T-helper 1 cell treated with Interleukin-12 subunit alpha and Interleukin-12 subunit beta and Interleukin-4 antibody, amounts not matched to agents 30 μg/mL and 1 μg/mL, for 36 hours (primary cell): ENCODE results near the gene EML3.
"Not testable (repeated sequence)": the region's sequence is repeated elsewhere in the genome, so short reads cannot be mapped to it uniquely, and the experiment has no call there.

Source experiments
- H3K27ac Mint-ChIP-seq: one replicate; pipeline ENCODE4 v1.8.0; 2021; ENCODE audit warnings: mild to moderate bottlenecking, mixed read lengths
- H3K27me3 Mint-ChIP-seq: one replicate; pipeline ENCODE4 v1.8.0; 2021; ENCODE audit warnings: low read depth, mixed read lengths
- H3K36me3 Mint-ChIP-seq: one replicate; pipeline ENCODE4 v1.8.0; 2021; ENCODE audit warnings: low read depth, mixed read lengths
- H3K4me1 Mint-ChIP-seq: one replicate; pipeline ENCODE4 v1.8.0; 2021; ENCODE audit warnings: low read depth, mixed read lengths
- H3K4me3 Mint-ChIP-seq: one replicate; pipeline ENCODE4 v1.8.0; 2021; ENCODE audit warnings: mild to moderate bottlenecking, moderate library complexity, mixed read lengths
- H3K9me3 Mint-ChIP-seq: one replicate; pipeline ENCODE4 v1.8.0; 2021; ENCODE audit warnings: mixed read lengths

Gene EML3

DNA sequence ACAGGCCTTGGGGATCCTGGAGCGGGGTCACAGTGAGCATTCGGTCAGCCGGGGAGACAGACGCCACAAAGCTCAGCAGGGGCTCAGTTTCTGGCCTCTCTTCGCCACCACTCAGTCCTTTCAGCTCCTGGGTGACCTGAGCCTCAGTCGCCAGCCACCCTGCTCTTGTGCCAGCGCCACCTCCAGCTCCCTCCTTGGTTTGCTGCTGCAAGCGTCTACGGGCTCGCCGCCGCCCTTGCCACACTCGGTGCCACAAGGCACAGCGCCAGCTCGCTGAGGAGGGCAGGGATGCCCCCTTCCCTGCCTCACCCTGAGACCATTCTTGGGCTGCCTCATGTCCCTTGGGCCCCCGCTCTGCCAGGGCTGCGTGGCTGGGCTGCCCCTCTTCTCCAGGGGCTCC lies 37.4 kb downstream of the EML3 start:
- no peaks in the 10 kb centered on the region for H3K27me3 Mint-ChIP-seq
- peak overlapping the region; percentile 92 for H3K27ac Mint-ChIP-seq
- peaks cover 39% of the 10 kb centered on the region for H3K4me1 Mint-ChIP-seq
- H3K36me3 Mint-ChIP-seq: peaks cover 40% of the 10 kb centered on the region
- no peaks in the 10 kb centered on the region for H3K9me3 Mint-ChIP-seq
- peak overlapping the region; percentile 100 for H3K4me3 Mint-ChIP-seq

DNA sequence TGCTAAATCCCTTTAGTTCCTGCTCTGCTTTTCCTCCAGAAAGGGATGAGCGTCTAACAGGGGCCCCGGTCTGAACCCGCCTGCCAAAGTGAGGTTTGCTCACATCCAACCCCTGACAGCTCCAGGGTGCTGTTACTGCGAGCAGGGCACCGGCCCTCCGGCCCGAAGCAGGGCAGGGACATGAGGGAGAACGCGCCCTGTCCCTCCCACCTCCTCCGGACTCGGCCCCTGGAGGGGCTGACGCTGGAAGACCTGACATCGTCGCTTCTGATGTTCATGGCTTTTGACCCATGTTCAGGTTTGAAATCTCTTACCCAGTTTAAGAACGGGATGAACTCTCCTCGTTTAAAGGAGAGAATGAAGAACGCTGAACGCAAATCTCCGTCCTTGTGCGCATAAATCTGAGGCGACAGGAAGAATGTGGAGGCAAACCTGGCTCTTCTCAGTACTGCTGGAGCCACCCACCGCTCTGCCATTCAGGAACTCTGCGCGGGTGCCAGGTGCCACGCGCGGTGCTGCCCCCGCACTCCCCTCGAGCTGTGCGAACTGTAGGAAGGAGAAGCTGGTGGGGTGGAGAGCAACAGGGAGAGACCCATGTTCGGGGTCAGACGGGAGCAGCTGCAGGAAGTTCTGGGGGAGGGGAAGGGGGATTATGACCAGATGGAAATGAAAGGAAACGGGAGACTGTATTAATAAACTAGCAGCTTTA lies 38.1 kb downstream of the EML3 start:
- peak overlapping the region; percentile 100 for H3K4me3 Mint-ChIP-seq
- H3K9me3 Mint-ChIP-seq: no peaks in the 10 kb centered on the region
- peak overlapping the region; percentile 92 for H3K27ac Mint-ChIP-seq
- no peaks in the 10 kb centered on the region for H3K27me3 Mint-ChIP-seq
- H3K36me3 Mint-ChIP-seq: peaks cover 45% of the 10 kb centered on the region
- H3K4me1 Mint-ChIP-seq: peaks cover 43% of the 10 kb centered on the region

DNA sequence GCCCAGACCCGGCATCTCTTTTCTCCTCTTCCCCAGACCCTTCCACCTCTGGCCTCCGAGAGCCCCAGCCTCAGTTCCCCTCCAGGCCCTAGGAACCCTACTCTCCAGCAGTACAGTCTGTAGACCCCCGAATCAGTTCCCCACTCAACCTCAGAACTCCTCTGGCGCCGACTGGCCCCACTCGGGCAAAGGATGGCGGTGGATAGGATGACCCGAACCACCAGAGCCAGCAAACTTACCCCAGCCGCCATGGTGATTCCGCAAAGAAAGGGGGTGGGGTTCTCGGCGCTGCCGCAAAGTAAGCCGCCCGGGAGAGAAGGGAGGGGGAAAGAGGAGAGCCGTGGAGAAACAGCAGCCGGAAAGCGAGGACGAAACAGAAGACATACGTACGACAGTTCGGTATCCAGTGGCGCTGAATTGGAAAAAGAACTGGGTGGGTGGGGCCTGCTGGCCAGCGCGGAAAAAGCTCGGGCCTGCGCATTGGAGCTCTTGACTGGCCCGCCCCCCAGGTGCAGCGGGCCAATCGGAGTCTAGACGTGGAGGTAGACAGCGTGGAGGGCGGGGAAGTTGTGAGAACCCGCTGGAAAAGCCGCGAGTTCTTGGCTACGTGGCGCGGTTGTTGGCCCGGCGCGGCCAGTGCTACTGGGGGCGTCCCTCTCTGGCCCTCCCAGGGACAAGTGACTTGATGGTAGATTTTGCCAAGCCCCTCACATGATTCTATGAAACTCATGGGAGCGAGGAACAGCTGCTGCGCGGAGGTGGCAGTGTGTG lies 38.8 kb downstream of the EML3 start, which contains the start of gene EEF1G:
EEF1G (minus strand) TSS at position 300 of the 771 bp plus-strand sequence; CDS start at position 251, 49 bp downstream.
- Mint-ChIP-seq H3K4me3 (peak within 1 kb of the TSS; percentile 100), H3K9me3 (no peaks in the 10 kb centered on the region), H3K27ac (peak within 1 kb of the TSS; percentile 92), H3K36me3 (peaks cover 48% of the 10 kb centered on the region), H3K4me1 (peaks cover 44% of the 10 kb centered on the region), H3K27me3 (no peaks in the 10 kb centered on the region)

DNA sequence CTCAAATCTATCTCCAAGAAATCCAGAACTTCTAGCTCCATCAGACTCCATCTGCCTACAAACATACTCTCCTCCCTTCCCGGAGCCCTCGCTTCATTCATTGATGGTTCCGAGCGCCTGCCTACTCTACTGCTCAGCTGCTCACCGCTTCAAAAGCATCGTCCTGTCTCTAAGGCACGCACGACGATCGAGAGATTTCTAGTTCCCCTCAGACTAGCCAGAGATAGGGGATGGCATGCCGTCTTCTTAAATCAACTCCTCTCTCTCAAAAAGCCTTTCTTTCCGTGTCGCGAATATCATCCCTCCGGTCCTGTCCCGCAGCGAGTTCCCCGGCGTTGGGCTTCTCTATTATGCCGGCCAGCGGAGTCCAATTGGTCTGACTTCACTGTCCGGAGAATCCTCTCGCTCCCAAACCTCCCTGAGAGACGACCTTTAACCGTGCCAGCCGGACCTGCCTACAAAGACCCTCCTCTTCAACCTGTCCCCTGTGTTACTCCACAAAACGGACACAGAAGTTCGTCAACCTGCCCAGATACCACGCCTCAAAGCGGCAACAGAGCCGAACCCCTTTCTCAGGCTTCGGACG lies 39.5 kb downstream of the EML3 start:
- peaks cover 50% of the 10 kb centered on the region for H3K36me3 Mint-ChIP-seq
- no peaks in the 10 kb centered on the region for H3K27me3 Mint-ChIP-seq
- peaks cover 44% of the 10 kb centered on the region for H3K4me1 Mint-ChIP-seq
- H3K9me3 Mint-ChIP-seq: no peaks in the 10 kb centered on the region
- H3K4me3 Mint-ChIP-seq: peak overlapping the region; percentile 100
- peak overlapping the region; percentile 92 for H3K27ac Mint-ChIP-seq

DNA sequence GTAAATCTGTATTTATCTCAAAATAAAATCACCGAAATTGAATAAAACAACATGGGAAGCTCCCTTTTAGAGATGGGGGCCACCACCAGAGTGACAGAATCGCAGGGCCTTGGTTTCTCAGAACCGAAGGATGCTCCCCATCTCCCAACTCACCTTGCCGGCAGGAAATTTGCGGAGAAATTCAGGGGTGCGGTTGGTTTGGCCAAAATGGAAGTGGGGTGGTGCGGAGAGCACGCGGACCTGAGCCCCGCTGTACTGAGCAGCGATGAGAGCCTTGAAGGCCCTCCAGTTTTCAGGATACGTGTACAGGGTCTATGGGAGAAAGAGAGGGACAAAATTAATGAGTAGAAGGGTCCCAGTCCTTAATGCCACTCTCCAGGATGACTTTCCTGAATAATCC lies 40.1 kb downstream of the EML3 start:
- Mint-ChIP-seq H3K9me3 (no peaks in the 10 kb centered on the region), H3K27me3 (no peaks in the 10 kb centered on the region), H3K4me3 (peak overlapping the region; percentile 100), H3K27ac (peak overlapping the region; percentile 92), H3K4me1 (peaks cover 44% of the 10 kb centered on the region), H3K36me3 (peaks cover 50% of the 10 kb centered on the region)

DNA sequence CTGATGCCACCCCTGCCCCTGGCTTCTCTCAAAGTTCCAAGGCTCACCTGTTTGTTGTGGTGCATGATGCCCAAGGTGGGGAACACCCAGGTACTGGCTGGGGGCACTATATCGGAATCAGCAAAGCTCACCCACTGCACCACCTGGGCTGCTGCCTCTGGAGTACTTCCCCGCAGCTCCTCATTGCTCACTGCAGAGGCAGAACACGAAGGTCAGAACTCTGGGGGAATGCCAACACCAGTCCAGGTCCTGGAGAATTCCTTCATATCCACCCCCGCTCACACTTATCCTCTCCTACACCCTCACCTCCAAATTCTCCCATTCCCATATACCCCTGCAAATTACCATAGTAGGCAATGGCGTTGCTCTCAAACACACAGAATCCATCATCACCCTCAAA lies 41.1 kb downstream of the EML3 start:
- H3K4me1 Mint-ChIP-seq: peaks cover 51% of the 10 kb centered on the region
- peaks cover 53% of the 10 kb centered on the region for H3K36me3 Mint-ChIP-seq
- H3K27me3 Mint-ChIP-seq, H3K9me3 Mint-ChIP-seq: not testable (repeated sequence)
- peak overlapping the region; percentile 100 for H3K4me3 Mint-ChIP-seq
- H3K27ac Mint-ChIP-seq: peak overlapping the region; percentile 27

DNA sequence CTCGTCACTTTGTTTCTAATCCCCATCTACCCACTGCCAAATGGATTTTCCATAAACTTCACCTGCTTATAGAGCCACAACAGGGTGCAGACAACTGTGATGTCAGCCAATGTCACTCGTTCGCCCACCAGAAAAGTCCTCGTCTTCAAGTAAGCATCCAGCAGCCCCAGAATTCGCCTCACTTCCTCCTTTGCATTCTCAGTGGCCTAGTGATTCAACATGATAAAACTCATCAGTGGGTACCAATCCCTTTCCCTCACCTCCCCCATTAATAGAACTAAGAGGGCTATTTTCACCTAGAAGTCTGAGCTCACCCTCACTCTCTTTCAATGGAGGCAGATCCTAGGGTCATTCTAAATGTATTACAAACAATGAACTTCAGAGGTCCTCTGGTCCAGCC lies 41.7 kb downstream of the EML3 start:
- H3K27ac Mint-ChIP-seq: peak overlapping the region; percentile 32
- H3K4me1 Mint-ChIP-seq: peaks cover 52% of the 10 kb centered on the region
- peaks cover 54% of the 10 kb centered on the region for H3K36me3 Mint-ChIP-seq
- H3K9me3 Mint-ChIP-seq, H3K27me3 Mint-ChIP-seq: not testable (repeated sequence)
- peak overlapping the region; percentile 52 for H3K4me3 Mint-ChIP-seq

DNA sequence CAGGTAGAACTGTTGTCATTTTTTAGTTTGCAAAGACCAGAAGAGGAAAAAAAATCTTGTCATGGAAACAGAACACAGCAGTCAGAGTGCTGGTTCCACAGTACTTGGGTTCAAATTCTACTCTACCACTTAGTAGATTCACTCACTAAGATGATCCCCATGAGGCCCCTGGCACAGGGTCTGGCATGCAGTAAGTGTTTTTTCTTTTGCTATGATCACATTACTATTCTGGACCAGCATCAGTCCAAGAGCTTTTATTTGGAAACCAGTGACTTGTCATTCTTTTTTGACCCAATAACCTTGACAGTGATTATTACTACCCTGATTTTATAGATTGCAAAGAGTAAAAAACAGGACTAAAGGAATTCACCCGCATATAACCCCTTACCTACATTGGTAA lies 43.0 kb downstream of the EML3 start:
- no peak overlapping the region for H3K27ac Mint-ChIP-seq
- H3K4me3 Mint-ChIP-seq: no peak overlapping the region
- H3K36me3 Mint-ChIP-seq: peaks cover 60% of the 10 kb centered on the region
- H3K9me3 Mint-ChIP-seq: no peaks in the 10 kb centered on the region
- H3K4me1 Mint-ChIP-seq: peaks cover 46% of the 10 kb centered on the region
- no peaks in the 10 kb centered on the region for H3K27me3 Mint-ChIP-seq

DNA sequence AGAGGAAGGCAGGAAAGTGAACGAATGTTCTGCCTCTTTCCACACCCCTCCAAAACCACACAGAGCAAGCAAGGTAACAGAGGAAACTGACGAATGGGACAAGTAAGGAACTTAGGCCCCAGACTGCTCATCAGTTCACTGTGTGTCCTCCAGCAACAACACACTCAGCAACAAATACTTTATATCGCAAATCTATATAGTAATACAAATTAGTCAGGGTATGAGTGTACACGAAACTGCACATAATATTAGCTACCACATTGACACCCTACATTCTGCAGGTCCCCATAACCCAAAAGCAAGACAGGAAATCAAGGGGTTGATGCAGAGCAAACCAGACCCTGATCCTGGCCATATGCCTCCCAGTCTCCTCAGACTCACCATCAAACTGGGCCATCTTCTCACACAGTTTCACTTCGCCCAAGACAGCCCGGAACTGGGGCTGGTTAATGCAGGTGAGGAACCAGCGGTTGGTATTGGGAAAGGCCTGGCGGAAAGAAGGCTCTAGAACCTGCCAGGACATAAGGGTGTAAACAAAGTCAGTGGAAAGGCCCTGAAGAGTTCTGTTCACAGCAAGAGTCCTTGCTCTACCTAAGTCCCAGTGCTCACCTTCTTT lies 45.4 kb downstream of the EML3 start:
- H3K27me3 Mint-ChIP-seq: no peaks in the 10 kb centered on the region
- peaks cover 39% of the 10 kb centered on the region for H3K4me1 Mint-ChIP-seq
- H3K4me3 Mint-ChIP-seq: no peak overlapping the region
- peak overlapping the region; percentile 19 for H3K27ac Mint-ChIP-seq
- H3K9me3 Mint-ChIP-seq: no peaks in the 10 kb centered on the region
- H3K36me3 Mint-ChIP-seq: peaks cover 58% of the 10 kb centered on the region

DNA sequence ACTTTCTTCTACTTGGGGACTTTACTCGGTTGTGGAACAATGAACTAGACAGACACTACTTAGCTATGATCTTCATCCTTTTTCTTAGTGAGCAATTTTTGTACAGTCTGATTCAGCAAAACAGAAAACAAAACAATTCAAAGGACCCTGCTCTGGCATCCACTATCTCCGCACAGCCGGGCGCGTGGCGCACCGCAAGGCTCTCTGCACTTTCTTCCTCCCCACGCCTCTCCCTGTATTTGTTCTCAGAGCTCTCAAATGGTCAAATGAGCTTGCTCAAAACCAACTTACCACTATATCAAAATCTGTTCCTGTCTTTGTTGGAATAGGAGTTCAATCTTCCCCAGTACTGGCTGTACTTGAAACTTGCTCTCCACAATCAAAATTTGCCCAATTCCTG lies 46.3 kb downstream of the EML3 start:
- H3K9me3 Mint-ChIP-seq: no peaks in the 10 kb centered on the region
- peaks cover 36% of the 10 kb centered on the region for H3K4me1 Mint-ChIP-seq
- no peak overlapping the region for H3K4me3 Mint-ChIP-seq
- no peak overlapping the region for H3K27ac Mint-ChIP-seq
- peaks cover 55% of the 10 kb centered on the region for H3K36me3 Mint-ChIP-seq
- no peaks in the 10 kb centered on the region for H3K27me3 Mint-ChIP-seq

DNA sequence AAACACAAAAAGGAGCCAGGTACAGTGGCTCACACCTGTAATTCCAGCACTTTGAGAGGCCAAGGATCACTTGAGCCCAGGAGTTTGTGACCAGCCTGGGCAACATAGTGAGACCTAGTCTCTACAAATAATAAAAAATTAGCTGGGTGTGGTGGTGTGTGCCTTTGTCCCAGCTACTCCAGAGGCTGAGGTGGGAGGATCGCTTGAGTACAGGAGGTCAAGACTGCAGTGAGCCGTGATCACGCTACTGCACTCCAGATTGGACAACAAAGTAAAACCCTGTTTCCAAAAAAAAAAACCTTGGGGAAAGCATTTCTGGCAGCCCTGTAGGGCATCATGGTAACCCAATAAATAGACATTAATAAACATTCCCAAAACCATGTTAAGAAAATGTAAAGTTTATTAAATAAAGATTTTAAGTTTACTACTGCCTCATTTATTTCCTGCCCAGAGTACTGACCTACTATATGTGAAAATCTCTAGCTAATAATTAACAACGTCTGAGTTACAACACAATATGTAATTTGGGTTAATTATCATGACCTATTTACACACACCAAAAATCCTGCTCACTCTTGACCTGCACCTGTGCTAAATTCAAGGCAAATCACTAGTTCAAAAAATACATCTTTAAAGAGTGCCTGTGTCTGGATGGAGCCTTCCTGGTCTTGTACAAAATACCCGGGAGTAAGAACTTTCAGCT lies 47.3 kb downstream of the EML3 start:
- Mint-ChIP-seq H3K27me3 (no peaks in the 10 kb centered on the region), H3K4me1 (peaks cover 40% of the 10 kb centered on the region), H3K27ac (peak overlapping the region; percentile 14), H3K4me3 (no peak overlapping the region), H3K9me3 (no peaks in the 10 kb centered on the region), H3K36me3 (peaks cover 55% of the 10 kb centered on the region)

DNA sequence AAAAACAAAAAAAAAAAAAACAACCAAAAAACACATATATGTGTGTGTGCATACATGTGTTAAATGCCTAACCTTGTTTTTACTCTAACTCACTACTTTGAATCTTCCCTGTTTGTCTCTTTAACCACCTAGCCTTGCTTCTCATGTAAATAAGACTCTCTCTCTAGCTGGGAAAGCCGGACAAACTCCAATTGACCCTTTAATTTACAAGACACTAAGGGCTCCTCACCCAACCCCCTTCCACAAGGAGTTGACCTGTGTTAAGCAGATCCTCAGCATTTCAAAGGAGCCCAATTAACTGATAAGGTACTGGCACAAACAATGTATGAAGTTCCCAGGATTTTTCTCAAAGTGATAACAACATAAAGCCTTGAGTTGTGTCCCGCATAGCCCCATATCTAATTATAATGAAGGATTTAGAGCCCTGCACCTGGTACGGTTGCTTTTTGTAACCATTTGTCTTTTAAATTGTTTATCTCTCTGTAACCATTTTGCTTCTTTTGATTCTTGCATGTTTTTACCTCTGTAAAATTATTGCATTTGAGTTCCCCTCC lies 50.8 kb downstream of the EML3 start:
- H3K36me3 Mint-ChIP-seq: peaks cover 55% of the 10 kb centered on the region
- not testable (repeated sequence) for H3K9me3 Mint-ChIP-seq, H3K4me3 Mint-ChIP-seq, H3K27me3 Mint-ChIP-seq
- peak overlapping the region; percentile 67 for H3K27ac Mint-ChIP-seq
- peaks cover 48% of the 10 kb centered on the region for H3K4me1 Mint-ChIP-seq

DNA sequence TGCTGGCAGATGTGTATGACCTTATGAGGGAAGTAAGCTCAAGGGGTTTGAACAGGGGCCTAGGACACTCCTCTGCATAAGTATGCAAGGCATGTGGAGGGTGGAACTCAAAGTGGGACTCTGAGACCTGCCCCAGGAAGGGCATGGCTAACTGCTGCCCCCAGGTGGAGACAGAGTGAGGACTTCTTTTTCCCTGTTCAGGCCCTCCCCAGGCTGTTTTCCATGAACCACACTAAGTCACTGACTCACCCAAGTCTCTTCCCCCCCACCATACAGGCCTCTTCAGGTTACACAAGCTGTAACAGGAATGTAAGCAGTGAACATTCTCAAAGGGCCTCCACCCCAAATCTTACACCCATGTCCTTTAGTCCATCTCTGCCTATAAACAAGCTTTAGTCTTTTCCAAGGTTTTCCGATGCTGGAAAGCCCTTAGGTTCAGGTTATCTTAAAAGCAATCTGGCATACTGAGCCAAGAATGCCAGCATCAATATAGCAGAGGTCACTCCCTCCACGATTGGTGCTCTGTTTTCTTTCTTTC lies 51.9 kb downstream of the EML3 start:
- no peaks in the 10 kb centered on the region for H3K27me3 Mint-ChIP-seq
- peaks cover 46% of the 10 kb centered on the region for H3K36me3 Mint-ChIP-seq
- no peaks in the 10 kb centered on the region for H3K9me3 Mint-ChIP-seq
- H3K4me3 Mint-ChIP-seq: no peak overlapping the region
- H3K27ac Mint-ChIP-seq: peak overlapping the region; percentile 18
- H3K4me1 Mint-ChIP-seq: peaks cover 53% of the 10 kb centered on the region

DNA sequence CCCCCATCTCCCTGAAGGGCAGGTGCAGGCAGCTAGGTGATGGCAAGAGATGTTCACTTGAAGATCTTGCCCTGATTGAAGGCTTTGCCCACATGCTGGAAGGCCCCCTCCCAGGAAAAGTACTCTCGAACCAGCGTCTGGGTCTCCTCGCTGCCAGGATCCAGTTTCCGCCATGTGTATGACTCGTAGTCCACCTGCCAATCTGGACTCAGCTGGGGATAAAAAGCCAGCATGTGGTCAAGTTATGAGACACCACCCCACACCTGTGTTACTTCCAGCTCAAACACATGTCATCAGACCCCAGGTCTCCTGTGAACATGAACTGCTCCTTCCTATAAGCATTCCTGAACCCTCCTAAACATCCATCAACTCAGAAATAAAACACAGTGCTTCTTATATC lies 52.9 kb downstream of the EML3 start:
- H3K9me3 Mint-ChIP-seq: not testable (repeated sequence)
- H3K36me3 Mint-ChIP-seq: peaks cover 44% of the 10 kb centered on the region

More for the DNA sequence above, 52.9 kb downstream of the EML3 start:
- H3K27me3 Mint-ChIP-seq: not testable (repeated sequence)
- peak overlapping the region; percentile 35 for H3K4me3 Mint-ChIP-seq
- peaks cover 59% of the 10 kb centered on the region for H3K4me1 Mint-ChIP-seq
- H3K27ac Mint-ChIP-seq: peak overlapping the region; percentile 80
